Activated CD4-positive, CD25-positive, alpha-beta regulatory T cell (primary cell): ENCODE measurements around the gene ASAP2.

Experiments used
- DNase-seq, 4 experiments: peaks; one replicate each; lab custom pipeline; 2025; lab: John Stamatoyannopoulos, UW

The ASAP2 gene

DNA sequence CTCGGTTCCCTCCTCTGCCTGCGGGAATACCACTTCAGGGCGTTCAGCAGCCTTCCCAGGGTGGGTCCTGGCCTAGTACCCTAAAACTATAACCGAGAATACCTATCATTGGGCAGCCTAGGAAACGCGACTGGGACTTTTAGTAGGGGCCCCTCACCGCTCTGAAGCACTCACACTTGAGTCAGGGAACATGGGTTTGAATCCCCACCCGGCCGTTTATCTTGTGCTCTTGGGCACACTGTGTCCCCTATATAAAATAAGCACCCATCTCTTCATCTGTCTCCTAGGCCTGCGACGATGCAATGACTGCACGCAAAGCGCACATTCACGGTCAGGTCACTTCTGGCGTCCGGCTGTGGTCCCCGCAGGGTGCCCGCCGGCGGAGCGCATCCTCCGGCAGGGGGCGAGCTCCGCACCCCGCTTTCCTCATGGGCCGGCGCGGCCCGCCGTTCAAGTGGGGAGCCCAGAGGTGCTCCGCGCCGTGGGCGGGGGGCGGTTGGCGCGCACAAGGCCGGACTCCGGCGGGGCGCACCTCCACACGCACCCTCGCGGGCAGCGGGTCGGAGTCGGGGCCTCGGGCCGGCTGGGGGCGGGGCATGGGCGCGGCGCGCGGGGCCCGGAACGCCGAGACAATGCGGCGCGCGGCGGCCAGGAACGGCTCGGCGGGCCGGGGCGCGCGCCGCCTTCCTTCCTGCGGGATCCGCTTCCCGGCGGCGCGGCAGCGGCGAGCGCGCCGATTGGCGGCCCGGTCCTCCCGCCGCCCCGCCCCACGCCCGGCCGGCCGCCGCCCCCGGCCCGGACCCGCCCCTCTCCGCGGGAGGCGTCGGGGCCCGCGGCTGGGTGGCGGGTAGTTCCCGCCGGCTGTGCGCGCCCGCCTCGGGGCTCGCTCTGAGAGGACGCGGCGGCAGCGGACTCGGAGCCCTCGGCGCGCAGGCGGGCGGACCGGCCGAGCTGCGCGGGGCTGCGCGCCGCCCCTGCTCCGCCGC lies at the start of gene ASAP2:
ASAP2 (plus strand) TSS at position 850 of the 986 bp plus-strand sequence. CDS start 293 bp downstream, outside the sequence.
- DNase-seq = no peak

DNA sequence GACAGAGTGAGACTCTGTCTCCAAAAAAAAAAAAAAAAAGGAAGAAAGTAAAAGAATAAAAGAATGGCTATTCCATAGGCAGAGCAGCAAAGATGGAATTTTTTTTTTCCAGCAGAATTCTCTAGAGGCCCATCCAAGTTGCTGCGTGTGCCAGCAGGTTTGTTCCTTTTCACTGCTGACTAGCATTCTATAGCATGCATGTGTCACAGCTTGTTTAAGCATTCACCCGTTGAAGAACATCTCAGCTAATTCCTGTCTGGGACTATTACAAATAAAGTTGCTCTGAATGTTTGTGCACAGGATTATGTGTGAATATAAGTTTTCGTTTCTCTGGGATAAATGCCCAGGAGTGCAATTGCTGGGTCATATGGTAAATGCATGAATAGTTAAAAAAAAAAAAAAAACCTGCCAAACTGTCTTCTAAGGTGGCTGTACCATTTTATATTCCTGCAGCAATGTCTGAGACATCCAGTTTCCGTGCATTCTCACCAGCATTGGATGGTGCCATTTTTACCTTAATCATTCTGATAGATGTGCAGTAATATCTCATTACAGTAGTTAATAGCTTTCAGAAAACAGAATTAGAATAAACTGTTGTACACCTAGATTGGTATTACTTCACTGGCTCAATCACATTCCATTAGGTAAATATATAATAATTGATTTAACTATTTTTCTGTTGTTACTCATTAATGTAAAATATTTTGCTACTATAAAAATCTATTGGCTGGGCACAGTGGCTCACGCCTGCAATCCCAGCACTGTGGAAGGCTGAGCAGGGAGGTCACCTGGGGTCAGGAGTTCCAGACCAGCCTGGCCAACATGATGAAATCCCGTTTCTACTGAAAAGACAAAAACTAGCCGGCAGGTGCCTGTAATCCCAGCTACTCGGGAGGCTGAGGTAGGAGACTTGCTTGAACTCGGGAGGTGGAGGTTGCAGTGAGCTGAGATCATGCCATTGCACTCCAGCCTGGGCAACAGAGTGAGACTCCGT lies 47.5 kb upstream of the ASAP2 start:
- DNase-seq = no peak

DNA sequence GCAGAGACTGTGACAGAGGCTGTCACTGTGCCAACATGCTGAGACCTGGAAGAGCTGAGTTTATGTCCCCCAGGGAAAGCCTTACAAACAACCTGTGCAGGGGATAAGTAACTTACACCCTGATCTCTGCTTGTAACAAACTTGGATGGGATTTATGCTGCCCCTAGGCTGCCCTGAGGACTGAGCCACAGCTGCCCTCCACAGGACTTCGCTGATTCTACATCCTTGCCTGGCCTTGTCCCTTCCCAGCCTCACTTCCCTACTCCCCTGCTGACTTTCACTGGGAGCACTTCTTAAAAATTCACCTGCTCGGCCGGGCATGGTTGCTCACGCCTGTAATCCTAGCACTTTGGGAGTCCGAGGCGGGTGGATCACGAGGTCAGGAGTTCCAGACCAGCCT lies 45.9 kb upstream of the ASAP2 start:
- no peak for DNase-seq

DNA sequence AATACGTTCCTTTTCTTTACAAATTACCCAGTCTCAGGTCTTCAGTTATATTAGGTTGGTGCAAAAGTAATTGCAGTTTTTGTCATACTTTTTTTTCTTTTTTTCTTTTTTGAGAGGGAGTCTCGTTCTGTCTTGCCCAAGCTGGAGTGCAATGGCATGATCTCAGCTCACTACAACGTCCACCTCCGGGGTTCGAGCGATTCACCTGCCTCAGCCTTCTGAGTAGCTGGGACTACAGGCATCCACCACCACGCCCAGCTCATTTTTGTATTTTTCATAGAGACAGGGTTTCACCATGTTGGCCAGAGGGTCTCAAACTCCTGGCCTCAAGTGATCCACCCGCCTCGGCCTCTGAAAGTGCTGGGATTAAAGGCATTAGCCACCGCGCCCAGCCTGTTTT lies 43.8 kb upstream of the ASAP2 start:
- no peak for DNase-seq

DNA sequence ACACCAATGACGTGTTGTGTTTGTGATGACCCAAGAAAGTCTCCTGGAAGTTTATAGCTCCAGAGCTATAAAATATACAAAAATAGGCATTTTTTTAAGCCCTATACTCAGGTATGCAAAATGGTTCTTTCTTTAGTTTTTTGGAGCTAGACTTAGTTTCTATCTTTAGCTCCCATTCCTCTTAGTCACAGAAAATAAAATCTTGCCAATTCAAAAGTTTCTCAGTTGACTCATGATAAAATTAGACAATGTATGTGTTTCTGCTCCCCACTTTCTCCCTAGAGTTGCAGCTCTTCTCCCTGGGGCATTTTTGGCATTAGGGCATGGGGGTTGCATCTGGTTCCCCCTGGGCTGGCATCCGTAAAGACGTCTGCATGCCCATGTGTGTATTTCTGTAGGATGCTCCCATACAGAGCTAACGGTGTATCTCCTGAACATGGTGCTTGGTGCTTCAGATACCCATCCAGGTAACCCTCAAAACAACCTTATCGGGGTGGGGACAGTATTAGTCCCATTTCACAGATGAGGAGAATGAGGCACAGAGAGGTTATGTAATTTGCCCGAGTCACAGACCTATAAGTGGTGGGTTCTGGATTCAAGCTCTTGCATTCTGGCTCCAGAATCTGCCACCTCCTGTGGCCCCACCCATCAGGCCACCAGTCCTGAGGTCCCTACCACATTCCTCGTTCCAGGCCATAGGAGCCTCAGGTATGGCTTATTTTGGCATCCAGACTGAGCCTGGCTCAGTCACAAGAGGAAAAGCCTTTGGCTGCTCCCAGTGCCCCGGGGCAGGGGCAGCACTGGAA lies 43.1 kb upstream of the ASAP2 start:
- DNase-seq = no peak

DNA sequence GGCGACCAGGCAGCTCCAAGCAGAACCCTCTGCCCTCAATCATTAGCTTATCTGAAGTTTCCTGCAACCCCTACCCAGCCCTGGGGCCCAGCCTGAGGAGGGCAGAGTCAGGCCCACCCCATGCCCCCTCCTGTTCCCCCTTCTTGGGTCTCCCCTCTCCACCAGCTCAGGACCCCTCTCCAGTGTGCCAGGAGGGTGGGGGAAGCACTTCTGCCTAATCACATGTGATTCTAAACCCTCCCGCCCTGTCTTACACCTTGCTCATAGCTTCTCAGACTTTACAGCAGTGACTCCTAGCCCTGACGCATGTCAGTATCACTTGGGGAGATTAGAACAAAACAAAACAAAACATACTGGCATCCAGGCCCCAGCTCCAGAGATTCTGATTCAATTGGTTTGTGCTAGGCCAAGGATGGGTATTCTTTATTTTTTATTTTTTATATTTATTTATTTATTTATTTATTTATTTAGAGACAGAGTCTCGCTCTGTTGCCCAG lies 42.5 kb upstream of the ASAP2 start:
- no peak for DNase-seq

DNA sequence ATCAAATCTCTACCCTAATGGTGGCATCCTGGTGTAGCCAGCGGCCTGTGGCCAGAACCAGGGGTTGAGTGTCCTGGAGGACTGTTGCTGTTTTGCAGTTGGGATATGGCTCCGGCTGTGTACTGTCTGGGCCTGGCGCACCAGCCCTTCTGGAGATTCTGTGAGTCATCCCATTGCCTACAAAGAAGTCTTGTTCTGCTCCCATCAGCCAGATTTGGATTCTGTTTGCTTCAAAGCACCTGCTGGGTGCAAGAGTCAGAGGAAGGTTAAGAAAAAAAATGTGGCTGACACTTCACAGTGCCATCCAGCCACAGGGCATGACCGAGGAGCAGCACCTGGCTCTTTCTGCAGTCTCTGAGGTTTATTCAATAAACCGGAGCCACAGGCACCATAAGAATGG lies 41.0 kb upstream of the ASAP2 start:
- DNase-seq = no peak

DNA sequence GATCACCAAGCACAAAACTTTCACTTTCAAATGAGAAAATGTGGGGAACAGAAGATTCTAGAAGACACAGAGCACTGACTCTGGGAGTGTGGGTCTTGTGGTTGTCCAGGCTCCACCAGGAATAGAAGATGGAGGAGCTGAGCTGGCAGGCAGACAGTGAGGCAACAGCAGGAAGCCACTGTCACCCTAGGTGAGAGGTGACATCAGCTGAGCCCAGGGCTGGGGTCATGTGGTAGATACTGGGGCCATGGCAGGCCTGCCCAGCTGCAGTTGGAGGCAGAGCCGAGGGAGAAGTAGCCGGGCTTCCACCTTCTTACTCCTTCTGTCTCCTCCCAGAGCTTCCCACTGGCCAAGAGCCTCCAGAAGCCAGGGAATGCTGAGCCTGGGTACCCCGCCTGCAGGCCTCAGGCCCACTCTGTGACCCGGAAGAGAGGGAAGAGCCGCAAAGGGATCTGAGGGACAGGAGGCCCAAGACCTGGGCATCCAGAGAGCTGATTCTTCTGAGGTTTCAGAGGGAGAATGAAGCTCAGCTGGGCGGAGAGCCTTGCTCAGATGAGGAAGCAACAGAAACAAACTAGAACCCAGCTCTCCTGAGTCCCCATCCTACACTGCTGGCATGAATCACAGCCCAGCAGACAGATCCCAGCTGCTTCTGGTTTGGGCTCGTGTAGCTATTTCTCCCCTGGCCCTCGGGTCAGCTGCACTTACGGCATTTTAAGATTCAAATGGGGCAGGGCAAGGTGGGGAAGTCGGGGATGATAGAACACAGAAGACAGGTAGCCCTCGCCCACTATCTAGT lies 39.8 kb upstream of the ASAP2 start:
- no peak for DNase-seq

DNA sequence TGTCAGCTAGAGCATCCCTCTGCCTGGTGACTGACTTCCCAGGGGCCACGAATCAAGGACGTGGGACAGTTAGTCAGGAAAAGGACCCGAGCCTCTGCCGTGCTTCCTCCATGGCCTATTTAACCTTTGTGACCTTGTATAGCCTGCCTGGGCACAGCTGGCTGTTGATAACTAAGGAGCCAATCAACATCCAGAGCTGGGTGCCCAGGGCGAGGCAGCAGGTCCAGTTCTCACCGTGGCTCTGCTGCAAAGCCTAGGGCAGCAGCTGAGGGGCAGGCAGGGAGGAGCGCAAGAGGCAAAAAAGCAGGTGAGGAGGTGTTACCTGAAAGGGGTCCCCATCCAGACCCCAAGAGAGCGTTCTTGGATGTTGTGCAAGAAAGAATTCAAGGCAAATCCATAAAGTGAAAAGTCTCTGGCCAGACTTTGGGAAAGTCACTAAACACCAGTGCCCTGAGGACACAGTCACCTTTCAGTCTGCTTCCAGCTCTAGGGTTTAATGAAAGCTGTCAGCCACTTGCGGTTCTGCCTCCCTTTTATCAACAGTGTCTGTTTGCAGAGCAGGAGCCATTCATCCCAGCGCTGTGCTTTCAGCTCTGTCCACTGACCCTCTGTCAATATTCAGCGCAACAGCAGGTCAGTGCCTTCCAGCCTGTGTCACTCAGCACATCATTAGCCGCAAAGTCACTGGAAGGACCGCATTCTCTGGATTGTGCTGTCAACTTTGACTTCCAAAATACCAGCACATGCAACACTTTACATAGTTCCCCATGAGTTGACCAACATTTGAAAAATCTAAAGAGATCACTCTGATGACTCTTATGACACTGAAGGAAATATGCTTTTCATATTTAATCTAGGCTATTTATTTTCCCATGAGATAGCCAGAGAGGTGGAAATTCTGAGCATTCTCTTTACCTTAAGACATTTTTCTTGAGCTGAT lies 38.6 kb upstream of the ASAP2 start:
- no peak for DNase-seq

DNA sequence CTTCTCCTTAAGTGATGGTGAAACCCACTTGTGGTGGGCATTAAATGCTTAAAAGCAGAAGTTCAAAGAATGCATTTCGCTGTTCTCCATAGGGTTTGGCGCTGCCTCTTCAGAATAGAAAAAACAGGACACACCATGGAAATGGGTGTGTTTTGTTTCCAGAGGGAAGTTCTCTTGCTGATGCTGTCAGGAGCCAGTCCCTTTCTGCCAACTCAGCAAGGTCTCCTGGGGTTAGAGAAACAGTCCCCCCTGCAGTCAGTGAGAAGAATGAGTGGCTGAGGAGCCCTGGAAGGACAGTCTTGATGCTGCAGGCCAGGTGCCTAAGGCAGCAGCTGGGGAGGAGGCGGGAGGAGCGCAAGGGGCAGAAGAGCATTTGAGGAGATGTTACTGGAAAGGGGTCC lies 37.8 kb upstream of the ASAP2 start:
- no peak for DNase-seq

DNA sequence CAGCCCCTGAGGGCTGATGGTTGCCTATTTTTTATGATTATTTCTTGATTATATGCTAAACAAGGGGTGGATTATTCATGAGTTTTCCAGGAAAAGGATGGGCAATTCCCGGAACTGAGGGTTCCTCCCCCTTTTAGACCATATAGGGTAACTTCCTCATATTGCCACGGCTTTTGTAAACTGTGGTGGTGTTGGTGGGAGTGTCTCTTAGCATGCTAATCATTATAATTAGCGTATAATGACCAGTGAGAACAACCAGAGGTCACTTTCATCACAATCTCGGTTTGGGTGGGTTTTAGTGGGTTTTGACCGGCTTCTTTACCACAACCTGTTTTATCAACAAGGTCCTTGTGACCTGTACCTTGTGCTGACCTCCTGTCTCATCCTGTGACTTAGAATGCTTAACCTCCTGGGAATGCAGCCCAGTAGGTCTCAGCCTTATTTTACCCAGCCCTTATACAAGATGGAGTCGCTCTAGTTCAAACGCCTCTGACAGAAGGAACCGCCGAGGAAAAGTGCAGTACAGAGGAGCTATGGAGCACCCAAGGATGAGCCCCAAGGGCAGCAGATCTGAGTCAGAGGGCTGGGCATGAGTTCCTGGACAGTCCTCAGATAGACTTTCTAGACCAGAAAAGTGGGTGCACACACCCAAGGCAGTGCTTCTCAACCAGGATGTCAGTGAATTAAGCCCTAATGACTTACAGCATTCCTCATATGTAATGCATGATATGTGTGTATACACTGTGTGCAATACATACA lies 37.1 kb upstream of the ASAP2 start:
- no peak for DNase-seq

DNA sequence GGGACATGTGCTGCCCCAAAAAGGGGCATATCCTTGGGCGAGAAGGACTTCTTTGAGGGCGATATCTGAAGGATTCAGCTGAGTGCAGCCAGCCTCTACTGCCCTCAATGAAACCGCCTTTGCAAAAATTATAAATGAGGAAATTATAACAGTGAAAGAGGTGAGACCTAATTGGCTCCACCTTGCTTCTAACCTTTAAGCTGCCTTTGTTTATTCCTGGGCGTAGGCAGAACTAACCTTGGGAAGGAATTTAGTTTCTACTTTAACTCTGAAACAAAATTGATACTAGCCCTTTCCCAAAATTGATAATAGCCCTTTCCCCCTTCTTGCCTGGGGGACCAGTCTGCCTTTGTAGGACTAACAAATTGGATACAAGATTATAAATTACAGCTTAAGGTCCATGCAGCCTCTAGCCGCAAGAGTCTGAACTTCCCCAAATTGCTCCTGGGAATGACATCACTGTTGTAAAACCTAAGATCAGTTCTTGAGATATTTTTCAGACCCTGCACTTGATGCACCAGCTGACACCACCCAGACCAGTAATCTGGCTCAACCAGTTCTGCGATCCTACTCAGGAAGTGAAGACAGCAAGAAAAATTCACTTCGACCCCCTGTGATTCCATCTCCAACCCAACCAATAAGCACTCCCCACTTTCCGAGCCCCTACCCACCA lies 36.0 kb upstream of the ASAP2 start:
- no peak for DNase-seq

DNA sequence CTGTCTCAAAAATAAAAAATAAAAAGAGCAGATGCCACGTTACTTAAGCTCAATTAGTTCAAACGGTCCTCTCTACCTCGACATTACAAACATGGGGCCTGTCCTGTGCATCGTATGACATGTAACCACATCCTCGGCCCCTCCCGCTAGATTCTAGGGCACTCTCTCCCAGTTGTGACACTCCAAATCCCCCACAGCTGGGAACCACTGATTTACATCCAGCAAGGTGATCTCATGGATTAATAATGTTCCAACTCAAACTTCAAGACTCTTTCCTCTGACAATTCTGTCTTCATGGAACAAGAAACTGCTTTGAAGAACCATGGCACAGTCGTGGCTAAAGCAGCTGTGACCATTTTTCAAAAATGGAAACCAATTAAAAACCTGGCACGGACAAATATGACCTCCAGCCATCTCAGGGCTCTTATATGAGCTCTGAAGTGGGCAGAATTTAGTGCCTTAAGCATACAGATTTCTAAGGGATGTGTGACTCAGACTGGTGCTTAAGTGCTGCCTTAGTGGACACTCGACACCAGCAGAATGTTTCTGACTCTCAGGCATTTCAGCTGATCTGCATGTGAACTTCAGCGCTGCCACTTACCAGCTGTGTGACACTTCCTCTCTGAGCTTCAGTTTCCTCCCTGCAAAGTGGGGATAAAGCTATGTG lies 31.7 kb upstream of the ASAP2 start:
- DNase-seq = no peak

DNA sequence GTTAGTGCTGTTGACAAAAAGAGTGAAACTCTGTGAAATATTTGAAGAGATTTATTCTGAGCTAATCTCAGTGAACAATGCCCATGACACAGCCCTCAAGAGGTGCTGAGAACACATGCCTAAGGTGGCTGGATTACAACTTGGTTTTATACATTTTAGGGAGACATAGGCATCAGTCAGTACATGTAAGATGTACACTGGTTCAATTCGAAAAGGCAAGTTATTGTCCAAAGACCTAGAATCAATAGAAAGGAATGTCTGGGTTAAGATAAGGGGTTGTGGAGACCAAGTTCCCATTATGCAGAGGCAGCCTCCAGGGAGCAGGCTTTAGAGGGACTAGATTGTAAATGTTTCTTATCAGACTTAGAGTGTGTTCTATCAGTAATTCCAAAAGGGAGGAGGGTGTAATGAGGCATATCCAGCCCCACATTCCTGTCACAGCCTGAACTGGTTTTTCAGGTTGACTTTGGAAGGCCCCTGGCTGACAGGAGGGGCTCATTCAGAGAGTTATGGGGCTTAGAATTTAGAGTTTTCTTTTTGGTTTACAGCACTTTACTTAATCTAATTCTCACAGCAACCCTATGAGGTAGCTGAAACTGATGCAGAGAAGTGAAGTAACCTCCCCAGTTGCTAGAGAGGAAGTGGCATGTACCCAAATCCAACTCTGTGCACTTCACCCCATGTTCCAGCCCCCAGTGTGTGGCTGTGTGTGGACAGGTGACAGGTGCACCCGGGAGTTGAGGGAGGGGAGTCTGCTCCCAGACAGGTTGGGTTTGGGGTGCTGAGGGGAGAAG lies 28.3 kb upstream of the ASAP2 start:
- DNase-seq = no peak

DNA sequence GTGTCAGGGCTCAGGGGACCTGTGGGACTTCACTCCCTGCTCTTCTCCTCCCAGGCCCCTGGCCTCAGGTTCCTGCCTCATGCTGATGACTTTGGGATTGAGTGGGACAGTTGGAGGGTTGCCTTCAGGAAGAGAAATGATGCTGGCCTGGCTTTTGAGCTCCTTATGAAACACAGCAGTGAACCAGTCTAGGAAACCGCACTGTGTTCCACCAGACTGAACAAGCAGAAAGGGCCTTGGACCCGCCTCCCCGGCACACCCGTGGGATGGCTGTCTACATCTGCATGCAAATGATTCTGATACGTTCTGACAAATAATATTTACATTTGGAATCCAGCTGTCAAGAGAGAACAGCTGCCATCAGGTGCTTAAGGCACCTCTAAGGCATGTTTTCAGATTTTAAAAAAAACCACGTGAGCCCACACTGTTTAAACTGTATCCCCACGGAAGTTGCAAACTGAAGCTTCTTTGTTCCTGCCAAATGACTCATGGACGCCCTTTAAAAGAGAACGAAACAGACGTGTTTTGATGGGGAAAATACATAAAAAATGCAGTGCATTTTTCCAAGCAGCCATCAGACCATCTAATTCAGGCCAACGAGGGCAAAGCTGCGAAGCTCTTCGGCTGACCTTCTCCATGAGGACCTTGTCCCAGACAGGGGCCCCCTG lies 27.6 kb upstream of the ASAP2 start:
- no peak for DNase-seq

DNA sequence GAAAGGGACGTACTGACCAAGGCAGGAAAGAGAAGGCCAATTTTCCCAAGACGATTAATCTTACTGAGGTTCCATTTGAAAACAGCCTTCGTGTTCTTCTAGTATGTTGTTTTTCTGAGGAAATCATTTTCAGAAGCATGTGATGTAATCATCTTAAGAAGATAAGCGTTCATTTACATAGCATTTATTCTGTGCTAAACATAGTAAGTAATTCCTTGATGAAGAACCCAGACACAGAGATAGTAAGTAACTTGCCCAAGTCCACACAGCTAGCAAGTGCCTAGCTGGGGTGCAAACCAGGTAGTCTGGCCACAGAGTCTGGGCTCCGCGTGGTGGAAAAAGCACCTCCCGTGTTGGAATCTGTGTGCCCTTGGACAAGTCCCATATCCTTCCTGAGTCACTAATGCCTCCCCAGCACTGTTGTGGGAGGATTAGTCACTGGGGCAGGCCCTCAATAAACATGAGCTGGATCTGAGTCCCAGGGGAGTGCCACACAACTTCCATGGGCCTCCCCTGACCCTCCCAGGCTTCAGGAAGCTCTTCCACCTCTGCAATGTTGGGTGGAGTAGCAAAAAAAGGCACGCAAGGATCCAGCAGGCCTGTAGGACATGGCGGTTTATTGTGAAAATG lies 26.9 kb upstream of the ASAP2 start:
- DNase-seq = no peak
